Ovary (tissue), 3 donors: ENCODE measurements around the gene DFFA.

Experiments used
- EP300 ChIP-seq: sonication (generic); formaldehyde crosslinking; IDR thresholded peaks from one replicate; pipeline ENCODE4 v1.6.1; 2017; ENCODE audit warnings: antibody characterized with exemption
- POLR2A ChIP-seq: fragments of 450-650 bp; IDR thresholded peaks from one replicate; pipeline ENCODE4 v1.6.1; 2017; ENCODE audit warnings: antibody characterized with exemption, mild to moderate bottlenecking, moderate library complexity
- TF ChIP-seq, protein P1 (sequence below), 3 donors: fragments of 450-650 bp in 2 of 3; fragments of 200-600 bp in 1 of 3; IDR thresholded peaks; one replicate each; pipeline versions ENCODE4 v1.5.1 to v1.8.0; 2016 to 2022; ENCODE audit warnings: antibody characterized with exemption in 3 of 3, mild to moderate bottlenecking in 1 of 3
- donor health status: DM: no; HTN: no; CAD: no.

DNA sequence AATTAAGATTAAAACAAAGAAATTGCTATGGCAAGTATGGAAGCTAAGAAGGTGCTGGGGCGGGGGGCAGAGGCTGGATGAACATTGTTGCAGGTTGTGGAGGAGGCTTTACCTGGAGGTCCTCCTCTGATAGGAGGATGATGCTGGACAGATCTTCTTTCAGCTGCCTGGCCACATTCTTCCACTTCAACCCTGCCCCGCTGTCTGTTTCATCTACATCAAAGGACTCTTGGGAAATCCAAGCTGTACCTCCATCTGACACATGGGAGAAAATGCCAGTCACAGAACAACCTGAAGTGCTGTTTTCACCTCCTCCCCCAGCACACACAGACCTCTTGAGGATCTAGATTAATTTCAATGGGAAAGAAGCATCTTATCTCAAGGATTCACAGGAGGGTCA lies 5.3 kb downstream of the DFFA start:
- no peak for TF ChIP-seq POLR2A
- TF ChIP-seq, protein P1, sequence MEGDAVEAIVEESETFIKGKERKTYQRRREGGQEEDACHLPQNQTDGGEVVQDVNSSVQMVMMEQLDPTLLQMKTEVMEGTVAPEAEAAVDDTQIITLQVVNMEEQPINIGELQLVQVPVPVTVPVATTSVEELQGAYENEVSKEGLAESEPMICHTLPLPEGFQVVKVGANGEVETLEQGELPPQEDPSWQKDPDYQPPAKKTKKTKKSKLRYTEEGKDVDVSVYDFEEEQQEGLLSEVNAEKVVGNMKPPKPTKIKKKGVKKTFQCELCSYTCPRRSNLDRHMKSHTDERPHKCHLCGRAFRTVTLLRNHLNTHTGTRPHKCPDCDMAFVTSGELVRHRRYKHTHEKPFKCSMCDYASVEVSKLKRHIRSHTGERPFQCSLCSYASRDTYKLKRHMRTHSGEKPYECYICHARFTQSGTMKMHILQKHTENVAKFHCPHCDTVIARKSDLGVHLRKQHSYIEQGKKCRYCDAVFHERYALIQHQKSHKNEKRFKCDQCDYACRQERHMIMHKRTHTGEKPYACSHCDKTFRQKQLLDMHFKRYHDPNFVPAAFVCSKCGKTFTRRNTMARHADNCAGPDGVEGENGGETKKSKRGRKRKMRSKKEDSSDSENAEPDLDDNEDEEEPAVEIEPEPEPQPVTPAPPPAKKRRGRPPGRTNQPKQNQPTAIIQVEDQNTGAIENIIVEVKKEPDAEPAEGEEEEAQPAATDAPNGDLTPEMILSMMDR (IDR thresholded peaks at IDR 0.05) = no peak
- TF ChIP-seq EP300 = no peak
